ENCODE measurements around the gene FOXJ1.

Gene FOXJ1

GRCh38 chr17:76123749-76124581, 17.1 kb downstream of the FOXJ1 start:
- peak; percentile 6 for DNase-seq (ENCODE audit: low spot score)

- no peak for DNase-seq (ENCODE audit: low spot score)
Observed at GRCh38 chr17:76123191-76123499, 17.9 kb downstream of the FOXJ1 start.

- peak; percentile 15 for DNase-seq (ENCODE audit: low spot score)
Observed at GRCh38 chr17:76122431-76123190, 18.4 kb downstream of the FOXJ1 start.

- peak; percentile 44 for DNase-seq (ENCODE audit: low spot score)
Observed at GRCh38 chr17:76121932-76122430, 19.1 kb downstream of the FOXJ1 start.

- DNase-seq (ENCODE audit: low spot score), result peak; percentile 7
Observed at GRCh38 chr17:76120658-76121008, 20.4 kb downstream of the FOXJ1 start.

- no peak for DNase-seq (ENCODE audit: low spot score)
Observed at GRCh38 chr17:76119409-76120371, 21.4 kb downstream of the FOXJ1 start.

- no peak for DNase-seq (ENCODE audit: low spot score)
Observed at GRCh38 chr17:76115138-76115754, 25.8 kb downstream of the FOXJ1 start.

- DNase-seq (ENCODE audit: low spot score), result no peak
Observed at GRCh38 chr17:76111956-76112355, 29.1 kb downstream of the FOXJ1 start.

- DNase-seq (ENCODE audit: low spot score), result no peak
Observed at GRCh38 chr17:76107509-76107908, 33.5 kb downstream of the FOXJ1 start.

- DNase-seq (ENCODE audit: low spot score), result no peak
Observed at GRCh38 chr17:76106703-76107102, 34.3 kb downstream of the FOXJ1 start.

GRCh38 chr17:76104896-76105231, 36.2 kb downstream of the FOXJ1 start:
- no peak for DNase-seq (ENCODE audit: low spot score)

- no peak for DNase-seq (ENCODE audit: low spot score)
Observed at GRCh38 chr17:76104140-76104895, 36.7 kb downstream of the FOXJ1 start.

- DNase-seq (ENCODE audit: low spot score), result peak; percentile 99
Observed at GRCh38 chr17:76103274-76104139, 37.5 kb downstream of the FOXJ1 start, which contains the start of gene EXOC7. TSS of gene EXOC7 (minus strand) at chr17:76103787. CDS start at chr17:76103692, 95 bp downstream.

- DNase-seq (ENCODE audit: low spot score), result no peak
Observed at GRCh38 chr17:76102944-76103273, 38.1 kb downstream of the FOXJ1 start.

GRCh38 chr17:76097716-76098295, 43.2 kb downstream of the FOXJ1 start:
- no peak for DNase-seq (ENCODE audit: low spot score)

GRCh38 chr17:76095943-76096342, 45.1 kb downstream of the FOXJ1 start:
- DNase-seq (ENCODE audit: low spot score), result no peak

- no peak for DNase-seq (ENCODE audit: low spot score)
Observed at GRCh38 chr17:76094046-76094445, 47.0 kb downstream of the FOXJ1 start.

GRCh38 chr17:76092526-76093413, 48.3 kb downstream of the FOXJ1 start:
- no peak for DNase-seq (ENCODE audit: low spot score)
